Islet precursor cell (in vitro differentiated cells): ENCODE measurements around the gene PLA2G6.
"Not testable (repeated sequence)": the region's sequence is repeated elsewhere in the genome, so short reads cannot be mapped to it uniquely, and the experiment has no call there.

Experiments used
- DNase-seq: peaks from one replicate; pipeline ENCODE4 v3.0.0-alpha.2; 2018

PLA2G6 gene

GRCh38 chr22:38081941-38082828, 99.4 kb downstream of the PLA2G6 start:
- peak; percentile 55 for DNase-seq

GRCh38 chr22:38081636-38081940, 100.0 kb downstream of the PLA2G6 start:
- no peak for DNase-seq

- peak; percentile 72 for DNase-seq
Measured at GRCh38 chr22:38080850-38081635, 100.6 kb downstream of the PLA2G6 start.

GRCh38 chr22:38080474-38080849, 101.2 kb downstream of the PLA2G6 start:
- DNase-seq: peak; percentile 38

- DNase-seq: no peak
Measured at GRCh38 chr22:38079804-38080203, 101.8 kb downstream of the PLA2G6 start.

- DNase-seq: not testable (repeated sequence)
Measured at GRCh38 chr22:38079208-38079607, 102.4 kb downstream of the PLA2G6 start.

- peak; percentile 49 for DNase-seq
Measured at GRCh38 chr22:38078046-38078840, 103.4 kb downstream of the PLA2G6 start.

- no peak for DNase-seq
Measured at GRCh38 chr22:38077595-38077994, 104.0 kb downstream of the PLA2G6 start.

GRCh38 chr22:38077096-38077495, 104.5 kb downstream of the PLA2G6 start:
- no peak for DNase-seq

GRCh38 chr22:38075961-38076360, 105.7 kb downstream of the PLA2G6 start:
- DNase-seq: no peak

GRCh38 chr22:38075105-38075825, 106.4 kb downstream of the PLA2G6 start:
- no peak for DNase-seq

- DNase-seq: peak; percentile 91
Measured at GRCh38 chr22:38074181-38075104, 107.2 kb downstream of the PLA2G6 start.

GRCh38 chr22:38073150-38074130, 108.2 kb downstream of the PLA2G6 start:
- no peak for DNase-seq

- no peak for DNase-seq
Measured at GRCh38 chr22:38072322-38073149, 109.1 kb downstream of the PLA2G6 start.

GRCh38 chr22:38071421-38072321, 110.0 kb downstream of the PLA2G6 start:
- DNase-seq: no peak

- no peak for DNase-seq
Measured at GRCh38 chr22:38070250-38070921, 111.2 kb downstream of the PLA2G6 start.
